GM12878 (cell line): Measurements from ENCODE around the gene SUGCT. TPM values are rescaled to one million over a fixed set of nuclear protein-coding genes. Genes with fewer than 3 reads are reported as not detected.

ENCODE experiments used
- ATAC-seq: fragments of 200-7000 bp; cut with Tn5 transposase; 3 replicates; pipeline ENCODE4 v1.9.1; 2020; ENCODE audit warnings: mild to moderate bottlenecking, moderate library complexity
- BruUV-seq: library from RNA; stranded (reverse); fragments of 400-500 nt; replicated peaks from 2 replicates; lab custom pipeline; 2021; lab: Mats Ljungman, UMichigan
- CTCF ChIA-PET: fragments of 300-600 bp; sonication (Branson Sonifier 250); formaldehyde crosslinking; extraction: SDS; loops from one replicate; lab custom pipeline; 2021; ENCODE audit warnings: inconsistent platforms; lab: Yijun Ruan, JAX
- POLR2A ChIA-PET: fragments of 350-600 bp; formaldehyde crosslinking; extraction: SDS; loops from one replicate; lab custom pipeline; 2021; ENCODE audit warnings: inconsistent platforms; lab: Charles Lee
- RAD21 ChIA-PET: fragments of 300-600 bp; sonication (Branson Sonifier 250); formaldehyde crosslinking; loops from one replicate; lab custom pipeline; 2023; ENCODE audit warnings: antibody characterized with exemption; ENCODE audit not compliant: unreplicated experiment; lab: Charles Lee
- SMC1A ChIA-PET: fragments of 300-600 bp; sonication (Branson Sonifier 250); formaldehyde crosslinking; loops from one replicate; lab custom pipeline; 2023; ENCODE audit not compliant: unreplicated experiment, uncharacterized antibody; lab: Charles Lee
- DNase-seq: peaks from one replicate; pipeline ENCODE4 v3.0.0-alpha.2; 2011; ENCODE audit warnings: low read depth, low spot score
- FAIRE-seq: peaks from 3 replicates; lab custom pipeline; 2011; peaks lifted over from hg19 to GRCh38; lab: Jason Lieb, UNC
- H2AFZ ChIP-seq: 2 replicates; pipeline ENCODE4 v1.6.0; 2011; ENCODE audit warnings: low read depth, low read length, control low read depth; ENCODE audit not compliant: control insufficient read depth
- H3K27ac ChIP-seq: 2 replicates; pipeline ENCODE4 v1.5.1; 2011; ENCODE audit warnings: control low read depth; ENCODE audit not compliant: control insufficient read depth, insufficient read depth
- H3K27me3 ChIP-seq, 2 experiments: replicated peaks in 1 of 2; 2 replicates each; pipeline versions ENCODE4 v1.6.0 to v1.6.1; 2011; ENCODE audit warnings: low read length in 1 of 2; ENCODE audit not compliant: control insufficient read depth in 2 of 2, insufficient read depth in 2 of 2
- H3K36me3 ChIP-seq, 2 experiments: 2 replicates each; pipeline ENCODE4 v1.5.1; 2011; ENCODE audit warnings: low read length in 1 of 2; ENCODE audit not compliant: control insufficient read depth in 2 of 2, insufficient read depth in 2 of 2
- H3K4me1 ChIP-seq: 2 replicates; pipeline ENCODE4 v1.6.1; 2011; ENCODE audit warnings: mild to moderate bottlenecking, low read length, moderate library complexity, mixed read lengths; ENCODE audit not compliant: control insufficient read depth, insufficient read depth
- H3K4me2 ChIP-seq: 2 replicates; pipeline ENCODE4 v1.6.0; 2011; ENCODE audit warnings: control low read depth; ENCODE audit not compliant: control insufficient read depth, insufficient read depth
- H3K4me3 ChIP-seq: fragments of 200-600 bp; sonication (generic); 2 replicates; pipeline ENCODE4 v1.5.1; 2016
- H3K79me2 ChIP-seq: 2 replicates; pipeline ENCODE4 v1.6.0; 2011; ENCODE audit warnings: low read length; ENCODE audit not compliant: control insufficient read depth, insufficient read depth
- H3K9ac ChIP-seq: 2 replicates; pipeline ENCODE4 v1.8.0; 2011; ENCODE audit warnings: low read length, control low read depth, mixed read lengths; ENCODE audit not compliant: control insufficient read depth, insufficient read depth
- H3K9me3 ChIP-seq: replicated peaks from 3 replicates; pipeline ENCODE4 v1.5.1; 2011; ENCODE audit warnings: mild to moderate bottlenecking, low read length; ENCODE audit not compliant: control insufficient read depth, insufficient read depth
- H4K20me1 ChIP-seq: 2 replicates; pipeline ENCODE4 v1.6.0; 2011; ENCODE audit not compliant: control insufficient read depth, insufficient read depth
- DPF2 ChIP-seq: fragments of 450-650 bp; IDR thresholded peaks from 2 replicates; pipeline ENCODE4 v1.6.1; 2017; ENCODE audit warnings: mild to moderate bottlenecking
- RAD21 ChIP-seq: IDR thresholded peaks from 2 replicates; pipeline ENCODE4 v1.6.1; 2011; ENCODE audit warnings: mild to moderate bottlenecking, low read depth, low read length, moderate library complexity; ENCODE audit not compliant: insufficient read depth
- SMC3 ChIP-seq: IDR thresholded peaks from 2 replicates; pipeline ENCODE4 v1.6.1; 2011; ENCODE audit warnings: low read length, improper control_type of control experiment, borderline replicate concordance
- SPI1 ChIP-seq: IDR thresholded peaks from 2 replicates; pipeline ENCODE4 v1.6.1; 2011; ENCODE audit warnings: low read depth, mild to moderate bottlenecking, low read length, moderate library complexity, borderline replicate concordance; ENCODE audit not compliant: insufficient read depth
- WGBS: methylation state at CpG from one replicate; pipeline ENCODE4 v1.1.6; 2016; ENCODE audit warnings: low lambda C conversion rate; ENCODE audit not compliant: insufficient replicate concordance, insufficient coverage; ENCODE audit errors: missing lambda C conversion rate; 5-methylcytosine and 5-hydroxymethylcytosine counted together
- in situ Hi-C: fragments of 300-500 bp; cut with MboI; formaldehyde crosslinking; loops from 9 replicates; pipeline ENCODE4 v1.14.3; 2018; ENCODE audit warnings: mixed read lengths
- intact Hi-C: fragments of 100-400 bp; cut with micrococcal nuclease; formaldehyde crosslinking; loops from one replicate; pipeline ENCODE4 v1.14.2; 2022; ENCODE audit not compliant: unreplicated experiment
- polyA plus RNA-seq, 11 experiments: library from polyadenylated mRNA; depleted of rRNA in 4 of 11; unstranded in 6 of 11; stranded (reverse) in 5 of 11; fragments of >200 nt; fragmentation: Nextera tagmentation in 4 of 11; fragmentation: Illumina TruSeq in 1 of 11; extraction: Ambion mirVana in 4 of 11; extraction: Trizol in 1 of 11; gene quantifications; 1 replicate in 1 of 11; 2 replicates in 10 of 11; pipeline versions ENCODE4 v1.2.1 to v1.2.3, GENCODE V29; 2011 to 2016; ENCODE audit warnings: inconsistent platforms in 2 of 11, missing spikeins in 2 of 11, low read depth in 1 of 11
- total RNA-seq, 4 experiments: library from RNA; depleted of rRNA in 3 of 4; stranded (reverse); fragments of >200 nt in 3 of 4; fragmentation: Illumina TruSeq in 1 of 4; extraction: Trizol in 1 of 4; gene quantifications; 2 replicates each; pipeline versions ENCODE4 v1.2.1 to v1.2.3, GENCODE V29; 2013 to 2021
- TF ChIP-seq, protein P1 (sequence below), 3 experiments: IDR thresholded peaks in 2 of 3; conservative IDR thresholded peaks in 1 of 3; 2 replicates each; pipeline ENCODE4 v1.5.1; 2011; ENCODE audit warnings: low read depth in 3 of 3, low read length in 3 of 3, mild to moderate bottlenecking in 3 of 3, control low read depth in 2 of 3, moderate library complexity in 2 of 3, inconsistent platforms in 1 of 3, mixed read lengths in 1 of 3; ENCODE audit not compliant: control insufficient read depth in 2 of 3, insufficient read depth in 1 of 3; ENCODE audit errors: extremely low read depth in 1 of 3

Gene SUGCT
- total and polyA plus RNA-seq, 10 of the 15 experiments (the other 5 are each of a cell fraction or from before 2014, with no cell fraction given) = 0.08 to 1.2 (median 0.67) TPM; not detected in 1

GRCh38 chr7:40833888-40834234, 699.1 kb downstream of the SUGCT start:
- Histone ChIP-seq H3K9ac (no peak overlapping the region), H2AFZ (no peak overlapping the region), H3K4me3 (no peak overlapping the region), H3K27me3 (no peaks in the 10 kb centered on the region), H3K27ac (no peak overlapping the region), H3K9me3 (no peaks in the 10 kb centered on the region), H3K4me2 (no peak overlapping the region), H3K4me1 (no peaks in the 10 kb centered on the region), H4K20me1 (no peaks in the 10 kb centered on the region), H3K79me2 (no peaks in the 10 kb centered on the region), H3K36me3 (no peaks in the 10 kb centered on the region)
- RAD21 ChIA-PET = no interaction called here
- in situ Hi-C loops = no loop called here
- no TSS peak for BruUV-seq
- DNase-seq = no peak
- 0% methylated on average over 2 of the region's 2 CpGs for WGBS
- ATAC-seq = peak; percentile 44; the same call in 1 of the 3 replicates
- SMC1A ChIA-PET = interaction anchor here (0.9 kb wide), 1 partner anchor 12 kb away, joined by 3 read pairs; no protein-coding TSS in a partner anchor
- no peak for FAIRE-seq
- CTCF ChIA-PET = no interaction called here
- TF ChIP-seq, protein P1, sequence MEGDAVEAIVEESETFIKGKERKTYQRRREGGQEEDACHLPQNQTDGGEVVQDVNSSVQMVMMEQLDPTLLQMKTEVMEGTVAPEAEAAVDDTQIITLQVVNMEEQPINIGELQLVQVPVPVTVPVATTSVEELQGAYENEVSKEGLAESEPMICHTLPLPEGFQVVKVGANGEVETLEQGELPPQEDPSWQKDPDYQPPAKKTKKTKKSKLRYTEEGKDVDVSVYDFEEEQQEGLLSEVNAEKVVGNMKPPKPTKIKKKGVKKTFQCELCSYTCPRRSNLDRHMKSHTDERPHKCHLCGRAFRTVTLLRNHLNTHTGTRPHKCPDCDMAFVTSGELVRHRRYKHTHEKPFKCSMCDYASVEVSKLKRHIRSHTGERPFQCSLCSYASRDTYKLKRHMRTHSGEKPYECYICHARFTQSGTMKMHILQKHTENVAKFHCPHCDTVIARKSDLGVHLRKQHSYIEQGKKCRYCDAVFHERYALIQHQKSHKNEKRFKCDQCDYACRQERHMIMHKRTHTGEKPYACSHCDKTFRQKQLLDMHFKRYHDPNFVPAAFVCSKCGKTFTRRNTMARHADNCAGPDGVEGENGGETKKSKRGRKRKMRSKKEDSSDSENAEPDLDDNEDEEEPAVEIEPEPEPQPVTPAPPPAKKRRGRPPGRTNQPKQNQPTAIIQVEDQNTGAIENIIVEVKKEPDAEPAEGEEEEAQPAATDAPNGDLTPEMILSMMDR (IDR thresholded peaks at IDR 0.05 in 2 of 3, conservative IDR thresholded peaks at IDR 0.05 in 1 of 3; ENCODE audit: control insufficient read depth in 2 of 3, extremely low read depth in 1 of 3, insufficient read depth in 1 of 3, low read depth in 3 of 3, low read length in 3 of 3) = peak in 1 of 3 experiments; percentile 3; a peak in 1 of 6 replicates
- TF ChIP-seq RAD21 (0 out of 2 replicates have a peak, but pooled peaks have one; percentile 14), SPI1 (peak; percentile 51; the same call in 1 of the 2 replicates), SMC3 (peak; percentile 3; the same call in 1 of the 2 replicates), DPF2 (no peak)
- intact Hi-C loops = loop anchor here (10.0 kb wide), 1 partner anchor 861 kb away; no protein-coding TSS in a partner anchor
- POLR2A ChIA-PET = no interaction called here
